Ishikawa (cell line): ENCODE data around the gene STAT4.

Source experiments
- CEBPB ChIP-seq: IDR thresholded peaks from 2 replicates; pipeline ENCODE4 v1.6.1; 2012
- CREB1 ChIP-seq: IDR thresholded peaks from 2 replicates; pipeline ENCODE4 v1.6.1; 2012; ENCODE audit warnings: low read depth
- EGR1 ChIP-seq: IDR thresholded peaks from 2 replicates; pipeline ENCODE4 v1.6.1; 2012
- EP300 ChIP-seq: IDR thresholded peaks from 2 replicates; pipeline ENCODE4 v1.6.1; 2012; ENCODE audit warnings: borderline replicate concordance
- MAX ChIP-seq: IDR thresholded peaks from 2 replicates; pipeline ENCODE4 v1.6.1; 2012
- NFIC ChIP-seq: IDR thresholded peaks from 2 replicates; pipeline ENCODE4 v1.6.1; 2012
- RAD21 ChIP-seq: IDR thresholded peaks from 2 replicates; pipeline ENCODE4 v1.6.1; 2012; ENCODE audit warnings: low read depth
- REST ChIP-seq: IDR thresholded peaks from 2 replicates; pipeline ENCODE4 v1.6.1; 2012; ENCODE audit warnings: low read depth, mild to moderate bottlenecking
- TAF1 ChIP-seq: IDR thresholded peaks from 2 replicates; pipeline ENCODE4 v1.6.1; 2012; ENCODE audit warnings: low read depth, mild to moderate bottlenecking
- TCF12 ChIP-seq: IDR thresholded peaks from 2 replicates; pipeline ENCODE4 v1.6.1; 2012; ENCODE audit warnings: low read depth
- TEAD4 ChIP-seq: IDR thresholded peaks from 2 replicates; pipeline ENCODE4 v1.6.1; 2012
- YY1 ChIP-seq: IDR thresholded peaks from 2 replicates; pipeline ENCODE4 v1.6.1; 2012; ENCODE audit warnings: low read depth
- ZBTB7A ChIP-seq: IDR thresholded peaks from 2 replicates; pipeline ENCODE4 v1.6.1; 2012; ENCODE audit warnings: low read depth
- TF ChIP-seq, protein P1 (sequence below): IDR thresholded peaks from 2 replicates; pipeline ENCODE4 v1.6.1; 2012

DNA sequence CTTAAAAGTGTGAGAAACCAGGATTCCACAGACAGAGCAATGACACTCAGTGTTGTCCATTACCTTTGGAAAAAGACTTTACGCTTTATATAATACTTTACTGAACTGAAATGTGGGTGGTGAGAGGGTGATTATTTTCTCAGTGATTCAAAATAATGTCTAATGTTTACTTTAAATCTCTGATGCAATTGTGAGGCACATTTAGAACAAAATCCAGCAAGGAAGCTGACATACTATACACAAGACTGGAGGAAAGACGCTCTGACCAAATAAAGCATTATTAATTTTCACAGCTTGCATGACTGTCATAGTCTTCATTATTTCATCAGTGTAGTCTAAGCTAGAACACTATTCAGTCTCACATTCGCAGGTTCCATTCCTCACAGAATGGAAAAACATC is 102.7 kb downstream of the STAT4 start:
- TF ChIP-seq CEBPB (no peak), YY1 (no peak), NFIC (no peak), REST (no peak), TAF1 (no peak), RAD21 (no peak), MAX (no peak), TEAD4 (no peak), EP300 (no peak), ZBTB7A (no peak), EGR1 (no peak), CREB1 (no peak), TCF12 (no peak)
- TF ChIP-seq, protein P1, sequence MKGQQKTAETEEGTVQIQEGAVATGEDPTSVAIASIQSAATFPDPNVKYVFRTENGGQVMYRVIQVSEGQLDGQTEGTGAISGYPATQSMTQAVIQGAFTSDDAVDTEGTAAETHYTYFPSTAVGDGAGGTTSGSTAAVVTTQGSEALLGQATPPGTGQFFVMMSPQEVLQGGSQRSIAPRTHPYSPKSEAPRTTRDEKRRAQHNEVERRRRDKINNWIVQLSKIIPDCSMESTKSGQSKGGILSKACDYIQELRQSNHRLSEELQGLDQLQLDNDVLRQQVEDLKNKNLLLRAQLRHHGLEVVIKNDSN, result no peak
